ENCODE results near the gene KRT6B. TPM values are rescaled to one million over a fixed set of nuclear protein-coding genes. Genes with fewer than 3 reads are reported as not detected.

Gene KRT6B
- total RNA-seq, 1 experiment from 2014 or later: not detected

DNA sequence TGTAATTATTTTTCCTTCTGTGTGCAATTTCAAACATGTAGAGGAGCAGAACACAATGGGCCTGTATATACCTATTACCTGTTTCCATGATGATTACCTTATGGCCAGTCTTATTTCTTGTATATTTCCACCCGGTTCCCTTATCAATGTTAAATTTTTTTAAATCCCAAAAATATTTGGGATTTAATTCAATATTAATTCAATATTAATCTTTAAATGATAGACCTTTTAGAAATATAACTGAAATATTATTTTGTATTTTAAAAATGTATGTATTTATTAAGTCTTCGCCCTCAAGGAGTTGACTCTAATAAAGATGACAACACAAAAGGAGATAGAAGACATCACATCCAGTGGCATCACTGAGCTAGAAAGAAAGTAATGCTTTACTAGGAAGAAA is 22.3 kb upstream of the KRT6B start:
- TF ChIP-seq CTCF (IDR thresholded peaks at IDR 0.05; ENCODE audit: insufficient read depth in 1 of 2, low read depth in 1 of 2, low read length in 1 of 2, severe bottlenecking in 1 of 2, unreplicated experiment in 1 of 2): no peak
- H3K27me3 ChIP-seq (replicated peaks; ENCODE audit: control insufficient read depth, insufficient read depth, low read length): no peaks in the 10 kb centered on the region
- no peaks in the 10 kb centered on the region for H3K36me3 Mint-ChIP-seq (ENCODE audit: insufficient read depth, unreplicated experiment)
- DNase-seq: no peak
- intact Hi-C loops (cut with micrococcal nuclease; ENCODE audit: unreplicated experiment): no loop called here
- POLR2A ChIA-PET: no interaction called here
- H3K9me3 ChIP-seq: no peaks in the 10 kb centered on the region
- CTCF ChIA-PET: no interaction called here
- BruUV-seq (replicated peaks): no TSS peak
- H3K36me3 ChIP-seq (ENCODE audit: control insufficient read depth, insufficient read depth, low read length): no peaks in the 10 kb centered on the region
- H3K4me1 Mint-ChIP-seq (ENCODE audit: low read depth, unreplicated experiment): no peaks in the 10 kb centered on the region
- H3K4me1 ChIP-seq: no peaks in the 10 kb centered on the region
- H3K27ac Mint-ChIP-seq (ENCODE audit: unreplicated experiment): no peak overlapping the region
- H3K4me3 Mint-ChIP-seq (ENCODE audit: unreplicated experiment): no peak overlapping the region
- no peak overlapping the region for H3K4me3 ChIP-seq (ENCODE audit: low read depth, low read length)
- peaks cover 7% of the 10 kb centered on the region for H3K27me3 Mint-ChIP-seq (ENCODE audit: insufficient read depth, unreplicated experiment)
- H3K9me3 Mint-ChIP-seq (ENCODE audit: unreplicated experiment): peaks cover 21% of the 10 kb centered on the region

DNA sequence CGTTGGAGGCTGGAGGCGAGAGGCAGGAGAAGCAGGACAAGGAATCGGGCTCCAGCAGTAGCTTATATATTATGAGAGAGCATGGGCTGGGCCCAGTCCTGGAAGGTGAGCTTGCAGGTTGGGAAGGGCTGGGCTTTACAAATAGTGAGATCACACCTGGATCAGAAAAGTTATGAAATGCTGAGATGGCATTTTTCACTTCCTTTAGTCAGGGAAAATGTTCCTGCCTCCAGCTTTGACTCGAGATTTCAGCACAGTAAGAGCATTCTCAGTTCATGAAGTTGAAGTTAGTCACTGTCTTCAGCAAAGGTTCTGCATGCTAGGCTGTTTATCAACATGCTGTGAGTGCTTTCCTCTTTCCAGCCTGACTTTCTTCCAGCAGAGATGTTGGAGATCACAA is 21.8 kb upstream of the KRT6B start, which contains the start of gene KRT6C:
Gene KRT6C (minus strand): TSS at position 38 of the 400 bp plus-strand sequence. CDS start 68 bp downstream, outside the sequence.
- Histone ChIP-seq H3K27me3 (replicated peaks; ENCODE audit: control insufficient read depth, insufficient read depth, low read length) (no peaks in the 10 kb centered on the region), H3K4me1 (no peaks in the 10 kb centered on the region), H3K9me3 (no peaks in the 10 kb centered on the region), H3K36me3 (ENCODE audit: control insufficient read depth, insufficient read depth, low read length) (no peaks in the 10 kb centered on the region), H3K4me3 (ENCODE audit: low read depth, low read length) (no peak within 1 kb of the TSS)
- CTCF ChIA-PET: no interaction called here
- BruUV-seq (replicated peaks): no TSS peak
- Mint-ChIP-seq H3K36me3 (ENCODE audit: insufficient read depth, unreplicated experiment) (no peaks in the 10 kb centered on the region), H3K4me1 (ENCODE audit: low read depth, unreplicated experiment) (no peaks in the 10 kb centered on the region), H3K27ac (ENCODE audit: unreplicated experiment) (no peak within 1 kb of the TSS), H3K4me3 (ENCODE audit: unreplicated experiment) (no peak within 1 kb of the TSS), H3K9me3 (ENCODE audit: unreplicated experiment) (peaks cover 18% of the 10 kb centered on the region), H3K27me3 (ENCODE audit: insufficient read depth, unreplicated experiment) (peaks cover 8% of the 10 kb centered on the region)
- intact Hi-C loops (cut with micrococcal nuclease; ENCODE audit: unreplicated experiment): no loop called here
- no peak for DNase-seq
- TF ChIP-seq CTCF (IDR thresholded peaks at IDR 0.05; ENCODE audit: insufficient read depth in 1 of 2, low read depth in 1 of 2, low read length in 1 of 2, severe bottlenecking in 1 of 2, unreplicated experiment in 1 of 2): no peak
- POLR2A ChIA-PET: no interaction called here

GRCh38 chr12:52469853-52470252 is 17.9 kb upstream of the KRT6B start:
- DNase-seq: no peak
- no TSS peak for BruUV-seq (replicated peaks)
- POLR2A ChIA-PET: no interaction called here
- H3K27me3 Mint-ChIP-seq (ENCODE audit: insufficient read depth, unreplicated experiment): peaks cover 14% of the 10 kb centered on the region
- no peaks in the 10 kb centered on the region for H3K36me3 ChIP-seq (ENCODE audit: control insufficient read depth, insufficient read depth, low read length)
- H3K4me3 Mint-ChIP-seq (ENCODE audit: unreplicated experiment): no peak overlapping the region
- H3K27ac Mint-ChIP-seq (ENCODE audit: unreplicated experiment): no peak overlapping the region
- TF ChIP-seq CTCF (IDR thresholded peaks at IDR 0.05; ENCODE audit: insufficient read depth in 1 of 2, low read depth in 1 of 2, low read length in 1 of 2, severe bottlenecking in 1 of 2, unreplicated experiment in 1 of 2): no peak
- H3K4me3 ChIP-seq (ENCODE audit: low read depth, low read length): no peak overlapping the region
- H3K4me1 Mint-ChIP-seq (ENCODE audit: low read depth, unreplicated experiment): no peaks in the 10 kb centered on the region
- H3K36me3 Mint-ChIP-seq (ENCODE audit: insufficient read depth, unreplicated experiment): no peaks in the 10 kb centered on the region
- H3K27me3 ChIP-seq (replicated peaks; ENCODE audit: control insufficient read depth, insufficient read depth, low read length): no peaks in the 10 kb centered on the region
- H3K9me3 ChIP-seq: no peaks in the 10 kb centered on the region
- intact Hi-C loops (cut with micrococcal nuclease; ENCODE audit: unreplicated experiment): no loop called here
- H3K4me1 ChIP-seq: no peaks in the 10 kb centered on the region
- CTCF ChIA-PET: interaction anchor here (1.3 kb wide), 1 partner anchor 74 kb away, joined by 3 read pairs; no protein-coding TSS in a partner anchor
- H3K9me3 Mint-ChIP-seq (ENCODE audit: unreplicated experiment): no peaks in the 10 kb centered on the region

Data from Caco-2 (cell line).